ENCODE measurements around the gene ACTG1. TPM values are rescaled to one million over a fixed set of nuclear protein-coding genes. Genes with fewer than 3 reads are reported as not detected.

The ACTG1 gene
- total and polyA plus RNA-seq, 2 of the 4 experiments (the other 2 are of a cell fraction): 10,907 to 15,732 TPM

DNA sequence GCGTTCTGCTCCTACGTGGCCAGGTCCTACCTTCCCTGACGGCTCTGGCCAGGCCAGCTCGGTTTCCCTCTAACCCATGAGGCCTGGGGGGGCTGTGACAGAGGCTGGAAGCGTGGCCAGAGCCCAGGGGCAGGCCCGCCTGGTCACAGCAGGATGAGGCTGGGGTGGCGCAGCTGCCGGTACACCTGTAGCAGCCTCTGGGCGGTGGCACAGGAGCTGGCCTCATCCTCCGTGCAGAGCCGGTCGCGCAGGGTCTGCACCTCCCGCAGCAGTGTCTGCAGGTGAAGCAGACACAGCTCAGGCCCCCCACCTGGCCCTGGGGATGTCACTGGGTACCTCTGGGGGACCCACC, 28.1 kb upstream of the ACTG1 start:
- no peaks in the 10 kb centered on the region for H3K4me1 ChIP-seq (ENCODE audit: control insufficient read depth, insufficient read depth, low read length)
- POLR2A ChIA-PET (ENCODE audit: unreplicated experiment): no interaction called here
- DNase-seq (no peak), ATAC-seq (ENCODE audit: low read depth) (no peak)
- peaks cover 38% of the 10 kb centered on the region for H3K36me3 ChIP-seq (ENCODE audit: control insufficient read depth, insufficient read depth, low read length)
- dilution Hi-C loops (cut with HindIII; ENCODE audit: low sequenced_read_pairs, unreplicated experiment) (no loop called here), in situ Hi-C loops (cut with MboI; ENCODE audit: low sequenced_read_pairs) (no loop called here), intact Hi-C loops (cut with micrococcal nuclease) (no loop called here)
- H3K9ac ChIP-seq (ENCODE audit: low read depth, low read length): no peak overlapping the region
- no peak overlapping the region for H2BK5ac ChIP-seq (ENCODE audit: low read depth, low read length, poor library complexity, severe bottlenecking)
- no peak overlapping the region for H2BK120ac ChIP-seq (ENCODE audit: low read depth, low read length)
- H3K9me3 ChIP-seq (ENCODE audit: control insufficient read depth, insufficient read depth, low read length): no peaks in the 10 kb centered on the region
- H3K23ac ChIP-seq (ENCODE audit: low read depth, low read length): no peak overlapping the region
- peaks cover 7% of the 10 kb centered on the region; the same call in 1 of the 2 replicates for H4K20me1 ChIP-seq (ENCODE audit: insufficient read depth, low read length)
- H3K4me3 ChIP-seq (ENCODE audit: insufficient read depth, low read depth, low read length): no peak overlapping the region
- no peak overlapping the region for H2AK9ac ChIP-seq (replicated peaks; ENCODE audit: low read depth, low read length, poor library complexity)
- H3K27ac ChIP-seq (ENCODE audit: insufficient read depth, low read length): no peak overlapping the region
- H3K9me1 ChIP-seq (ENCODE audit: insufficient read depth, low read length): no peaks in the 10 kb centered on the region
- H3K14ac ChIP-seq (replicated peaks; ENCODE audit: low read depth, low read length): no peak overlapping the region
- H4K5ac ChIP-seq (ENCODE audit: low read depth, low read length): no peak overlapping the region
- H2AFZ ChIP-seq (replicated peaks; ENCODE audit: low read length, poor library complexity): no peak overlapping the region
- BruUV-seq (replicated peaks): no TSS peak
- 95% methylated on average over 6 of the region's 14 CpGs; no CpG with 5 or more reads in 1 of the 2 experiments for WGBS, 2 experiments (ENCODE audit: extremely low coverage in 2 of 2, insufficient read length in 1 of 2)
- no peak overlapping the region for H3K4ac ChIP-seq (ENCODE audit: low read depth, low read length)
- H2BK20ac ChIP-seq (ENCODE audit: low read depth, low read length): no peak overlapping the region
- no peaks in the 10 kb centered on the region; a peak in 2 of 4 replicates for H3K79me1 ChIP-seq (ENCODE audit: low read depth in 1 of 2, low read length in 2 of 2)
- no peak overlapping the region for H3K4me2 ChIP-seq (ENCODE audit: low read depth, low read length)
- no peak overlapping the region for H2BK15ac ChIP-seq (ENCODE audit: low read depth, low read length)
- H3K56ac ChIP-seq (ENCODE audit: extremely low read depth, insufficient read depth, low read length): no peak overlapping the region
- no peak for TF ChIP-seq POLR2A (IDR thresholded peaks at IDR 0.05; ENCODE audit: low read depth, low read length)
- no peak for TF ChIP-seq NFE2L2 (IDR thresholded peaks at IDR 0.05; ENCODE audit: low read depth, low read length)
- H3K27me3 ChIP-seq (ENCODE audit: control insufficient read depth, insufficient read depth, low read length): peaks cover 10% of the 10 kb centered on the region; the same call in 1 of the 2 replicates
- no peak overlapping the region for H4K91ac ChIP-seq (ENCODE audit: insufficient read depth, low read depth, low read length)
- no peak overlapping the region for H3K18ac ChIP-seq (ENCODE audit: low read depth, low read length)
- CTCF ChIA-PET: no interaction called here
- H4K8ac ChIP-seq (ENCODE audit: low read depth in 2 of 2, low read length in 2 of 2): no peak overlapping the region
- H2AK5ac ChIP-seq (ENCODE audit: low read depth, low read length): no peak overlapping the region
